ENCODE data around the gene GPR62.

The GPR62 gene

GRCh38 chr3:51938780-51939425 lies 16.3 kb upstream of the GPR62 start:
- DNase-seq = no peak

GRCh38 chr3:51940648-51941462 lies 14.3 kb upstream of the GPR62 start:
- DNase-seq = no peak

- DNase-seq = no peak
These were observed 13.8 kb upstream of the GPR62 start for GRCh38 chr3:51941463-51941797.

- DNase-seq = peak; percentile 99
These were observed 13.2 kb upstream of the GPR62 start, which contains the start of the genes PARP3 and RRP9 for GRCh38 chr3:51941798-51942602. Gene PARP3, plus strand, starts transcription at chr3:51942363. Its CDS starts 993 bp downstream, at chr3:51943356. Gene RRP9, minus strand, starts transcription at chr3:51941904. Its CDS starts 37 bp downstream, at chr3:51941867.

GRCh38 chr3:51942603-51943450 lies 12.4 kb upstream of the GPR62 start:
- no peak for DNase-seq

GRCh38 chr3:51943451-51944391 lies 11.5 kb upstream of the GPR62 start:
- no peak for DNase-seq

- DNase-seq = no peak
These were observed 10.6 kb upstream of the GPR62 start for GRCh38 chr3:51944451-51945021.

- no peak for DNase-seq
These were observed 9.9 kb upstream of the GPR62 start for GRCh38 chr3:51945031-51945840.

GRCh38 chr3:51945926-51946705 lies 9.1 kb upstream of the GPR62 start:
- DNase-seq = no peak

- DNase-seq = no peak
These were observed 8.4 kb upstream of the GPR62 start for GRCh38 chr3:51946796-51947195.

GRCh38 chr3:51947215-51947900 lies 7.8 kb upstream of the GPR62 start:
- DNase-seq = no peak

- DNase-seq = no peak
These were observed 7.1 kb upstream of the GPR62 start for GRCh38 chr3:51948016-51948580.

GRCh38 chr3:51949121-51949520 lies 6.1 kb upstream of the GPR62 start:
- no peak for DNase-seq

GRCh38 chr3:51950899-51951298 lies 4.3 kb upstream of the GPR62 start:
- DNase-seq = no peak

GRCh38 chr3:51953445-51953844 lies 1.7 kb upstream of the GPR62 start:
- peak; percentile 66 for DNase-seq

- no peak for DNase-seq
These were observed 1.1 kb upstream of the GPR62 start for GRCh38 chr3:51954105-51954504.

- DNase-seq = no peak
These were observed 468 bp upstream of the GPR62 start for GRCh38 chr3:51954713-51955112.
